Lower leg skin (tissue), 3 donors: ENCODE measurements around the gene HEPH.

Source experiments
- CTCF ChIP-seq, 3 donors: fragments of 450-650 bp; IDR thresholded peaks; one replicate each; pipeline ENCODE4 v1.5.1; 2016; ENCODE audit warnings: antibody characterized with exemption in 3 of 3, mild to moderate bottlenecking in 3 of 3, moderate library complexity in 2 of 3
- POLR2A ChIP-seq, 2 donors: fragments of 450-650 bp; IDR thresholded peaks; one replicate each; pipeline ENCODE4 v1.6.1; 2016 to 2017; ENCODE audit warnings: antibody characterized with exemption in 2 of 2, mild to moderate bottlenecking in 1 of 2, moderate library complexity in 1 of 2

- TF ChIP-seq POLR2A (IDR thresholded peaks at IDR 0.05) (no peak), CTCF (IDR thresholded peaks at IDR 0.05) (no peak)
Observed at GRCh38 chrX:66193821-66194220, 29.8 kb downstream of the HEPH start.
